PC-3 (cell line): ENCODE results near the gene CHCHD10. TPM values are rescaled to one million over a fixed set of nuclear protein-coding genes. Genes with fewer than 3 reads are reported as not detected.

Experiments used
- ATAC-seq: fragments of 200-7000 bp; cut with Tn5 transposase; 2 replicates; pipeline ENCODE4 v1.9.1; 2020; ENCODE audit warnings: mild to moderate bottlenecking, moderate library complexity
- BruUV-seq: library from RNA; stranded (reverse); fragments of 400-500 nt; replicated peaks from 2 replicates; lab custom pipeline; 2021; lab: Mats Ljungman, UMichigan
- CTCF ChIA-PET: fragments of 300-600 bp; sonication (Branson Sonifier 250); formaldehyde crosslinking; loops from one replicate; lab custom pipeline; 2022; ENCODE audit warnings: antibody characterized with exemption; lab: Charles Lee
- POLR2A ChIA-PET: fragments of 300-600 bp; sonication (Branson Sonifier 250); formaldehyde crosslinking; loops from one replicate; lab custom pipeline; 2022; ENCODE audit warnings: antibody characterized with exemption; ENCODE audit not compliant: unreplicated experiment; lab: Charles Lee
- DNase-seq: peaks from one replicate; pipeline ENCODE4 v3.0.0-alpha.2; 2015
- H2AFZ ChIP-seq: fragments of 300-600 bp; sonication (generic); 2 replicates; pipeline ENCODE4 v1.6.0; 2016; ENCODE audit warnings: antibody characterized with exemption, low read length
- H3F3A ChIP-seq: fragments of 300-600 bp; sonication (generic); one replicate; pipeline ENCODE4 v1.6.0; 2017; ENCODE audit warnings: antibody characterized with exemption, low read length, control low read depth, mild to moderate bottlenecking; ENCODE audit not compliant: unreplicated experiment
- H3K27ac ChIP-seq: fragments of 300-600 bp; sonication (generic); 2 replicates; pipeline ENCODE4 v1.5.1; 2016; ENCODE audit warnings: mild to moderate bottlenecking, low read length
- H3K27me3 ChIP-seq: fragments of 300-600 bp; sonication (generic); 2 replicates; pipeline ENCODE4 v1.6.1; 2016; ENCODE audit warnings: low read length, mixed read lengths
- H3K36me3 ChIP-seq: fragments of 300-600 bp; sonication (generic); 2 replicates; pipeline ENCODE4 v1.6.1; 2016; ENCODE audit warnings: low read depth, mixed run types, low read length, mixed read lengths
- H3K4me1 ChIP-seq: fragments of 300-600 bp; sonication (generic); 2 replicates; pipeline ENCODE4 v1.5.1; 2016; ENCODE audit warnings: low read length; ENCODE audit not compliant: insufficient read depth
- H3K4me2 ChIP-seq: fragments of 300-600 bp; sonication (generic); 2 replicates; pipeline ENCODE4 v1.6.0; 2016; ENCODE audit warnings: low read length
- H3K4me3 ChIP-seq: fragments of 300-600 bp; sonication (generic); 2 replicates; pipeline ENCODE4 v1.5.1; 2016; ENCODE audit warnings: mild to moderate bottlenecking, low read length, mixed read lengths
- H3K79me2 ChIP-seq: fragments of 300-600 bp; sonication (generic); 2 replicates; pipeline ENCODE4 v1.6.1; 2017; ENCODE audit warnings: low read length, mixed read lengths
- H3K9ac ChIP-seq: fragments of 300-600 bp; sonication (generic); 2 replicates; pipeline ENCODE4 v1.6.0; 2016; ENCODE audit warnings: mild to moderate bottlenecking, low read length
- H3K9me2 ChIP-seq: fragments of 300-600 bp; sonication (generic); replicated peaks from 2 replicates; pipeline ENCODE4 v1.6.1; 2016; ENCODE audit warnings: mixed run types, low read length, mixed read lengths
- H3K9me3 ChIP-seq: fragments of 300-600 bp; sonication (generic); 2 replicates; pipeline ENCODE4 v1.6.1; 2016; ENCODE audit warnings: low read length, mixed read lengths
- H4K20me1 ChIP-seq: fragments of 300-600 bp; sonication (generic); 2 replicates; pipeline ENCODE4 v1.6.1; 2016; ENCODE audit warnings: low read length, mixed read lengths
- CTCF ChIP-seq: fragments of 300-600 bp; sonication (generic); conservative IDR thresholded peaks from 2 replicates; pipeline ENCODE4 v1.5.1; 2017; ENCODE audit warnings: antibody characterized with exemption, low read depth, mild to moderate bottlenecking, low read length
- EZH2 ChIP-seq: fragments of 300-600 bp; sonication (generic); IDR thresholded peaks from one replicate; pipeline ENCODE4 v1.6.1; 2017; ENCODE audit warnings: antibody characterized with exemption, mild to moderate bottlenecking, low read length; ENCODE audit not compliant: unreplicated experiment
- EZH2phosphoT487 ChIP-seq: fragments of 300-600 bp; sonication (generic); IDR thresholded peaks from 2 replicates; pipeline ENCODE4 v1.6.1; 2018; ENCODE audit warnings: mild to moderate bottlenecking, antibody characterized with exemption, low read length, borderline replicate concordance
- intact Hi-C: fragments of 100-400 bp; cut with micrococcal nuclease; formaldehyde crosslinking; loops from 2 replicates; pipeline ENCODE4 v1.9.0; 2023
- total RNA-seq: library from RNA; depleted of rRNA; stranded (reverse); fragments of >200 nt; gene quantifications from 2 replicates; pipeline ENCODE4 v1.2.3, GENCODE V29; 2014

Gene CHCHD10
- total RNA-seq, 1 experiment from 2014 or later: 98.1 TPM

- TF ChIP-seq EZH2phosphoT487: no peak
- no peak for TF ChIP-seq CTCF
- TF ChIP-seq EZH2: no peak
- DNase-seq (no peak), ATAC-seq (no peak)
- Histone ChIP-seq H3K9me3 (no peaks in the 10 kb centered on the region), H2AFZ (no peak within 1 kb of the TSS), H3K27me3 (no peaks in the 10 kb centered on the region), H4K20me1 (no peaks in the 10 kb centered on the region), H3K4me1 (peaks cover 8% of the 10 kb centered on the region), H3K27ac (no peak within 1 kb of the TSS), H3K36me3 (no peaks in the 10 kb centered on the region), H3K79me2 (0 out of 2 replicates have a peak, but pooled peaks cover 4% of the 10 kb centered on the region), H3K9ac (no peak within 1 kb of the TSS), H3K4me2 (no peak within 1 kb of the TSS), H3K9me2 (no peaks in the 10 kb centered on the region), H3K4me3 (no peak within 1 kb of the TSS), H3F3A (no peaks in the 10 kb centered on the region)
- BruUV-seq: no TSS peak
- ChIA-PET CTCF (no interaction called here), POLR2A (no interaction called here)
- intact Hi-C loops: no loop called here
Measured at GRCh38 chr22:23754220-23754919, 13.4 kb downstream of the CHCHD10 start, which contains the start of gene VPREB3. TSS of gene VPREB3 (minus strand) at chr22:23754425. CDS start at chr22:23754363, 62 bp downstream.

GRCh38 chr22:23753385-23753784 lies 14.4 kb downstream of the CHCHD10 start:
- no peak overlapping the region for H3K27ac ChIP-seq
- H3K4me1 ChIP-seq: peaks cover 8% of the 10 kb centered on the region
- ChIA-PET POLR2A (no interaction called here), CTCF (no interaction called here)
- H4K20me1 ChIP-seq: no peaks in the 10 kb centered on the region
- no peaks in the 10 kb centered on the region for H3K36me3 ChIP-seq
- no peak overlapping the region for H3K9ac ChIP-seq
- TF ChIP-seq EZH2phosphoT487: no peak
- no peak for TF ChIP-seq CTCF
- no peak for TF ChIP-seq EZH2
- intact Hi-C loops: no loop called here
- no peaks in the 10 kb centered on the region for H3K27me3 ChIP-seq
- H2AFZ ChIP-seq: no peak overlapping the region
- H3K79me2 ChIP-seq: 0 out of 2 replicates have a peak, but pooled peaks cover 4% of the 10 kb centered on the region
- ATAC-seq: no peak
- no peaks in the 10 kb centered on the region for H3K9me2 ChIP-seq
- H3K4me3 ChIP-seq: no peak overlapping the region
- no TSS peak for BruUV-seq
- H3K4me2 ChIP-seq: no peak overlapping the region
- DNase-seq: no peak
- no peaks in the 10 kb centered on the region for H3K9me3 ChIP-seq
- H3F3A ChIP-seq: no peaks in the 10 kb centered on the region

GRCh38 chr22:23752750-23753149 lies 15.0 kb downstream of the CHCHD10 start:
- H3K9ac ChIP-seq: no peak overlapping the region
- no peaks in the 10 kb centered on the region for H4K20me1 ChIP-seq
- no peak overlapping the region for H3K27ac ChIP-seq
- intact Hi-C loops: no loop called here
- no peak overlapping the region for H3K4me3 ChIP-seq
- no peak for TF ChIP-seq EZH2
- TF ChIP-seq EZH2phosphoT487: no peak
- TF ChIP-seq CTCF: no peak
- H3F3A ChIP-seq: no peaks in the 10 kb centered on the region
- no peaks in the 10 kb centered on the region for H3K9me2 ChIP-seq
- BruUV-seq: no TSS peak
- H3K9me3 ChIP-seq: no peaks in the 10 kb centered on the region
- ChIA-PET CTCF (no interaction called here), POLR2A (no interaction called here)
- no peaks in the 10 kb centered on the region for H3K36me3 ChIP-seq
- ATAC-seq (no peak), DNase-seq (no peak)
- no peak overlapping the region for H2AFZ ChIP-seq
- no peaks in the 10 kb centered on the region for H3K27me3 ChIP-seq
- no peak overlapping the region for H3K4me2 ChIP-seq
- H3K4me1 ChIP-seq: peaks cover 8% of the 10 kb centered on the region
- H3K79me2 ChIP-seq: 0 out of 2 replicates have a peak, but pooled peaks cover 4% of the 10 kb centered on the region
